GM19438 (cell line): ENCODE data around the gene SPAST.
"Not testable (repeated sequence)": the region's sequence is repeated elsewhere in the genome, so short reads cannot be mapped to it uniquely, and the experiment has no call there.

ENCODE experiments used
- ATAC-seq: cut with Tn5 transposase; IDR thresholded peaks from one replicate; pipeline ENCODE4 v1.9.1; 2021; ENCODE audit warnings: low read depth; ENCODE audit not compliant: unreplicated experiment

Gene SPAST

DNA sequence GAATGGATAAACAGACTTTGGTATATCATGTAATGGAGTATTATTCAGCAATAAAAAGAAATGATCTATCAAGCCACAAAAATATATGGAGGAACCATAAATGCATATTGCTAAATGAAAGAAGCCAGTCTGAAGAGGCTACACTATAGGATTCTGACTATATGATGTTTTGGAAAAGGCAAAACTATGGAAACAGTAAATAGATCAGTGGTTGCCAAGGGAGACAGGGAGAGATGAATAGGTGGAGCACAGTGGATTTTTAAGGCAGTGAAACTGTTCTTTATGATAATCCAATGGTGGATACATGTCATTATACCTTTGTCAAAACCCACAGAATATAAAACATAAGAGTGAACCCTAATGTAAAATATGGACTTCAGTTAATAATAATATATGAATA, 61.3 kb downstream of the SPAST start:
- no peak for ATAC-seq

DNA sequence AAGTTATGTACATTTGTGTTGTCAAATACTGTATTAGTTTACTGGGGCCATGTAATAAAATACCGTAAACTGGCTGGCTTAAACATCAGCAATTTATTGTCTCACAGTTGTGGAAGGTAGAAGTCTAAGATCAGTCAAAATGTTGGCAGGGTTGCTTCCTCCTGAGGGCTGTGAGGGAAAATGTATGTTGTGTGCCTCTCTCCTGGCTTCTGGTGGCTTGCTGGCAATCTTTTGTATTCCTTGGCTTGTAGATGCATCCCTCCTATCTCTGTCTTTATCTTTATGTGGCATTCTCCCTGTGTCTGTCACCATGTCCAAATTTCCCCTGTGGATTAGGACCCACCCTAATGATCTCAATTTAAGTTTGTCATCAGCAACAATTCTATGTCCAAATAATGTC, 65.3 kb downstream of the SPAST start:
- no peak for ATAC-seq

GRCh38 chr2:32129086-32129485, 65.7 kb downstream of the SPAST start:
- ATAC-seq: no peak

DNA sequence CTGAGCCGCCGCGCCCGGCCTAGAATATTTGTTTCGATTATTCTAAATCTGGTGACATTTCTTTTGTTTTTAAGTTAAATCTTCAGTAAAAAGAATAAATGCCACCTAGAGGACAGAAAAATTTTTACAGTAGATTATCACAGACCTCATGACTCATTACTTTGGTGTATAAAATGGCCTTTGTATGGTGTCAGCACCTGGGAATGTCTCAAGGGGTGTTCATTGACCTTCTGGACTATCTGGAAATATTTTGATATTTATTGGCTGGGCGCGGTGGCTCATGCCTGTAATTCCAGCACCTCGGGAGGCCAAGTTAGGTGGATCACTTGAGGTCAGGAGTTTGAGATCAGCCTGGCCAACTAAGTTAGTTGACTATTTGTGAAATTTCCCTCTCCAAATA, 72.1 kb downstream of the SPAST start:
- ATAC-seq: no peak

- ATAC-seq: no peak
Measured at GRCh38 chr2:32136097-32136496, 72.7 kb downstream of the SPAST start.

DNA sequence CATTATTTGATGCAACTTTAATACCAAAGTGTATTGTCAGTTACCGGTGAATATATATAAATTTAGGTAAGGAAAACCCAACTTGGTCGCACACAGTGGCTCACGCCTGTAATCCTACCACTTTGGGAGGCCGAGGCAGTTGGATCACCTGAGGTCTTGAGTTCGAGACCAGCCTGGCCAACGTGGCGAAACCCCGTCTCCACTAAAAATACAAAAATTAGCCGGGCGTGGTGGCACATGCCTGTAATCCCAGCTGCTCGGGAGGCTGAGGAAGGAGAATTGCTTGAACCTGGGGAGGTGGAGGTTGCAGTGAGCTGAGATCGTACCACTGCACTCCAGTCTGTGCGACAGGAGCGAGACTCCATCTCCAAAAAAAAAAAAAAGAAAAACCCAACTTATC, 88.2 kb downstream of the SPAST start:
- not testable (repeated sequence) for ATAC-seq

- no peak for ATAC-seq
Measured at GRCh38 chr2:32159678-32160077, 96.3 kb downstream of the SPAST start.

DNA sequence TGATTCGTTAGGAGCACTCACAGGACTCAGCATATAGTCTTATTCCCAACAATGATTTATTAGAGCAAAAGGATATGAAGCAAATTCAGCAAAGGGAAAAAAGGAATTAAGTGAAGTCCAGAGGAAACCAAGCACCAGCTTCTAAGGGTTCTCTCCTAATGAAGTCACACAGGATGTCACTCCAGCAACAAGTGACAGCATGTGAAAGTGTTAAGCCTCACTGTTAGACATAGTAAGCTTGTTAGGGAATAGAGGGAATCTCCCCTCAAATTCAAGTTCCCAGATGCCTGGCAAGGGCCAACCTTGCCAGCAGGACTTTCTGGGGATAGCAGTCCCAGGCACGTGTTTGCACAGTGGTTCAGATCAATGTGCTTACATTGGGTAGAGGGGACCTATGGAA, 97.9 kb downstream of the SPAST start:
- ATAC-seq: no peak

DNA sequence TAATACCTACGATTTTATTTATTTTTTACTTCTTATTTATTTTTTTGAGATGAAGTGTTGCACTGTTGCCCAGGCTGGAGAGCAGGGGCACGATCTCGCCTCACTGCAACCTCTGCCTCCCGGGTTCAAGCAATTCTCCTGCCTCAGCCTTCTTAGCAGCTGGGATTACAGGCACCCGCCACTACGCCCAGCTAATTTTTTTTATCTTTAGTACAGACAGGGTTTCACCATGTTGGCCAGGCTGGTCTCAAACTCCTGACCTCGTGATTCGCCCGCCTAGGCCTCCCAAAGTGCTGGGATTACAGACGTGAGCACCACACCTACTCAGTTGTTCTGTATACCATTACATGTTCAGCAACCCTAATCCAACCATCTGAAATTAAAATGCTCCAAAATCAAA, 100.9 kb downstream of the SPAST start:
- ATAC-seq: not testable (repeated sequence)

- ATAC-seq: peak; percentile 11
Measured at GRCh38 chr2:32165027-32165347, 101.6 kb downstream of the SPAST start.

- no peak for ATAC-seq
Measured at GRCh38 chr2:32166115-32166574, 102.8 kb downstream of the SPAST start.

- no peak for ATAC-seq
Measured at GRCh38 chr2:32168513-32168912, 105.2 kb downstream of the SPAST start.

- no peak for ATAC-seq
Measured at GRCh38 chr2:32172870-32173269, 109.5 kb downstream of the SPAST start.

GRCh38 chr2:32182667-32183066, 119.3 kb downstream of the SPAST start:
- ATAC-seq: no peak

DNA sequence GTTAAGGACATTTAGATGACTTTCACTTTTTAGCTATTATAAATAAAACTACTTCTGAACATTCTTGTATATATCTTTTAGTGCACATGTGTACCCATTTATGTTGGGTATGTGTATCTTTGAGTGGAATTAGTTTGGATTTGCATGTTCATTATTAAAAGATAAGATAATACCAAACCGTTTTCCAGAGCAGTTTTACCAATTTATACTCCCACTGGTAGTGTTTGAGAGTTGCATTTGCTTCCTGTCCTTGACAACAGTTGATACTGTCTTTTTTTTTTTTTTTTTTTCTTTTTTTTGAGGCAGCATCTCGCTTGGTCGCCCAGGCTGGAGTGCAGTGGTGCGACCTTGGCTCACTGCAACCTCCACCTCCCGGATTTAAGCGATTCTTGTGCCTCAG, 125.7 kb downstream of the SPAST start:
- no peak for ATAC-seq

DNA sequence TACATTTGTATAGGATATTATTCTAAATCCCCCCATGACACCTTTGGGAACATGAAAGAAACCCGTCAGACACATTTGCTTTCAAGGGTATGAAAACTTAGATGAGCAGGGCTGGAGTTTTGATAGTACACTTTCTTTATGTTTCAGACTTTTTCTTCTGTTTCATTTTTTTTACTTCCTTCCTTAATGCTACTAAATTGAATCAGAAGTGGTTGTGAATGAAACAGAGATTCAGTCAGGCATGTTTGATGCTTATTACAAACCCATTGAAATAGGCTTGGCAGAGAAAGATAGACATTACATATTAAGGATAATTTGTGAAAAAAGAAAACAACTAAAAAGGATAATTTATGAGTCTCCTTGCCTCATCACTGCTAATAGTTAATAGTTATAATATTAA, 129.1 kb downstream of the SPAST start:
- no peak for ATAC-seq

- no peak for ATAC-seq
Measured at GRCh38 chr2:32200814-32201213, 137.5 kb downstream of the SPAST start.

DNA sequence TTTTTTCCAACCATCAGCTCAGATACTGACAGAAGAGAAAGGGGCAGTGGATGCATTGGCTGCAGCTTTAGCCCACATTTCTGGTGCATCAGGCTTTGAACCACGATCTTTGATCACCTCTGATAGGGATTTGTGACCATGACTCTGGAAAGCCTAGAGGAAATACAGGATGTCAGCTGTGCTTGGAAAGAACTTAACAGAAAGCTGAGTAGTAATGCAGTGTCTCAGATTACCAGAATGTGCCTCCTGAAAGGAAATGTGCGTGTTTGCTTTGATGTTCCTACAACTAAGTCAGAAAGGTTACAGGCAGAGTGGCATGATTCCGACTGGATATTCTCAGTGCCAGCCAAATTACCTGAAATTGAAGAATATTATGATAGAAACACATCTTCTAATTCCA, 140.1 kb downstream of the SPAST start:
- not testable (repeated sequence) for ATAC-seq
